Measurements from ENCODE around the gene JAG1.
"Not testable (repeated sequence)": the region's sequence is repeated elsewhere in the genome, so short reads cannot be mapped to it uniquely, and the experiment has no call there.

JAG1 gene

DNA sequence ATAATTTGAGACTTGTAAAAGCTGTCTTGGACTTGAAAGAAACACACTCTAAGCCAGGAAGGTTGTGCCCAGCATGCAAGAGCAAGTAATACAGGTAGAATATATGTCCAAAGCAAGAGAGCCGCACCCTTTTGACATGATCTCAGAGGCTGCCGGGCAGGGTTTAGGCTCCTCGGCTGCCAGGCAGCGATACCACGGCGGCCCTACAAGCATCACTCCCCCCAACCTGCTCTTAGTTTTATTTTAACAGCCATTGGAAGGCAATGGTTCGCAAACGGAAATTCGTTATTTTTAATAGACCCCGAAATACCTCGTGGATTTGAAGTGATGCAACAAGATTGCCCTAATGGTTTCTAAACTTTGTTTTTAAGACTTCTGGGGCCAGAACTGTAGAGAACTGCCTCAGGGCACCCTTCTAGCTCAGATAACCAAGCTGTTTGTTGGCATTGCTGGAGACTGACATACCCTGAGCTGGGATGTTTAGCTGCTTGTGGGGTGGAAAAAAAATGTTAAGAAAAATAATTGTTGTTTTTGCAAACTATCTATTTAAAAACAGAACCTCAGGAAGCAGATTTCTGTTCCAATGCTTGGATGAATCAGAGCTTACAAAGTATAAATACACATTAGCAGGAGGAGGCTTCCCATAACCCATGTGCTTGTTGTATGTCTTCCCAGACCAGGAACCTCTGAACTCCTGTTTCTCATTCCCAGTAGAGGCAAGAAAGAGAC lies 39.0 kb downstream of the JAG1 start:
- no peak for DNase-seq

DNA sequence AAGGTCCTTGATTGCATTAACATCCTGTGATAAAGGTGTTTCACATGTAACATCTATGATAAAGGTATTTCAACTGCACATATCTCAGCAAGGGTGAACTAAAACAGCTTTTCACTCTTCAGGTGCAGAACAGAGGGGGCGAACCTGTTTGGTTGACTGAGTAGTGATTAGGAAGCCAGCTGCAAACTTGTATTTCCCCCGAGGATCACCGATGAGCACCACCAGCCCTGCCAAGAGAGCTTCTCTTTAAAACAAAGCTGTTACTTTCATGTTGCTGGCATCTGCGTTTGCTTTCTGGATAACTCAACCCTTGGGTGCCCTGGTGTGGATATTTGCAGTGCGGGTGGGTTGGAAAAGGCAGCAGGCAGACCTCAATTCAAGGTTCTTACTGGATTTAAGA lies 39.6 kb downstream of the JAG1 start:
- DNase-seq, result no peak

DNA sequence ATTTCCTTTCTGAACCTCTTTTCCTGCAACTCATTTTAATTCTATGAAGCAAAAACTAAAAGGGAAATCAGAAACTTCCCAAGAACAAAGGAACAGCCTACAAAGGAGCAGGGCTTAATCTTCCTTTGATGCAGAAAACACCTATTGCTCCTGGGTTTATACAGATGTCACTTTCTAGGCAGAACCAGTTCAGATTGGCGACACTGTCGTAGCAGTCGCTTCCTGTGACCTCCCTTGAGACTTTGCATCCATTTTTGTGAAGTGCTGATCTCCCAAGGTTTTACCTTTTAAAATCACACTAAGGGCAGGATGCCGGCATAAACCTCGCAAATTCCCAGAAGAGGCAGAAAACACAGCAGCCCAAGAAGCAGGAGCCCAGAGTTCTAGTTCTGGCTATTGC lies 40.1 kb downstream of the JAG1 start:
- DNase-seq, result no peak

DNA sequence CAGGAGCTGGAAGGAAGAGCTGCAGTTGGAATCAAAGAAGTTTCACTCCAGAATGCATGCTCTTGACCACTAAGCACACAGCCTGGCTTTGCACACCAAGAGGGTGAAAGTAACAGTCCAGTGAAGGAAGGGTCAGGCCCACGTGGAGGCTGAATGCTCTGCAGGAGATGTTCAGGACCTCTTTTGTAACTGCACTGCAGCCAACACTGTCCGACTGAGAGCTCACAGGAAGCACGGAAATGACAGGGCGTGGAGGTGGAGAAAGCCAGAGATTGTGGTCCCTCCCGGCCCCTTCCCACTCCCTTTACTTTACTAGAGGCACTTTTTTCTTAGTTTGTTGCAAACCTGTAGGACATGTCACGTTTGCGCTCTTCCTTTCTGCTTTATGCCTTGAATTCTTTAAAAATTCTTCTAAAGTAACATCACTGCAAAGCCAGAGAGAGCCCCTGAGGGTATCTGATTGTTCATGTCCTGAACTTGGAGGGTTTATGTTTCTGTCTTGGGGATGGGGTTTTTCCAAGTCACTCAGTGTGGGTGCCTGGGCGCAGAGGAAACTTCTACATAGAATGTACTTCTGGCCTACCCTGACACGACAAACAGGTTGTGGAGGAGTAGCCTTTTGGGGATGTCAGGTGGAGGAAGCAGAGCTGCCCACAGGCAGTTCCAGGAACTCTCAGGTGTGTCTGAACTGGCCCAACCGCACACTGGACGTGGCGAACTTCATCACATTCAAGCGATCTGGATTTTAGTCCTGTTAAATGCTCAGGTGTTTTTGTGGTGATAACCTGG lies 40.9 kb downstream of the JAG1 start:
- DNase-seq, result no peak

DNA sequence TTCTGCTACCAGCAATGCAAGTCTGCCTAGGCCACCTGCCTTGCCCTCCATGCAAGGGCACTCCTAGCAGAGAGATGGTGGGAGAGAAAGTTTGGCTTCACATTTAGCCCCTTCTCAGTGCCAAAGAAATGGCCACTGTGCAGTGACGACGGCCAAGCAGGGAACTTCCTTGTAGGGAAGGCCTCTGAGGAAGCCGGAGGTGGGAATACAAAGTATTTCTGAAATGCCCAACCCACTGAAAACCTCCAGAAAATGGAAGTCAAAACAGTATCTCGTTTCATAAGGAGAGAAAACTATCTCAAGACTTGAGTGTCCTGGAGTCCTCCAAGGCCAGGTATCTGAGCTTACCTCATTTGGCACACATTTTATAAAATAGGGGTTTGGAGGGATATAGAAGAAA lies 42.7 kb downstream of the JAG1 start:
- DNase-seq, result no peak

DNA sequence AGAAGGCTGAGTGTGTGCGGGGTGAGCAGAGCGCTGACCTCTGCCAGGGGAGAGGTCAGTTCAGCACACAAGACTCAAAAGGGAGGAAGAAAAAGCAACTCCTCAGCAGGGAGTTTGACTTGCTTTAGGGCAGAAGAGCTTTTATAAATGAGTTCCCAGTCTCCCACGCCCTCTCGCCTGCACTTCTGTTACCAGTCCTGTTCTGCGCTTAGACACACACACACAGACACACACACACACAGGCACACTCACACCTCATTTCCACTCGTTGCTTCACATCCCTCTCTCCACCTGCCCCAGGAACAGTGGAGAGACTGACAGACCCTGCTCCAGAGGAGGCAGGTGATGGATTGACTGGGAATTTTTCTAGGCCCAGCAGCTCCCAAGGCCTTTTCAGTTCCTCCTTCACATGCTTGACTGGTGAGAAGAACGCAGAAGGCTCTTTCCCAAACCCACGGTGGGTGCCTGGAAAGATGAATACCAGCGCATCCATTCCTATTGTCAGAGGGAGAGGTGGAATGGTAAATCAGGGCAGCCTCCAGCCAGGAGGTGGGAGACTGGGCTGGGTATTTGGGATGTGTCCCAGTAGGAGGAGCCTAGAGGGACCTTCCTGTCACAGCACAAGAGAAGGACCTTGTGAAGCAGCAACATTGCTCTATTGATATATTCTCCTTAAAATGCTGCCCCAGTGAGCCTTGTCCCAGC lies 43.7 kb downstream of the JAG1 start:
- DNase-seq, result no peak

DNA sequence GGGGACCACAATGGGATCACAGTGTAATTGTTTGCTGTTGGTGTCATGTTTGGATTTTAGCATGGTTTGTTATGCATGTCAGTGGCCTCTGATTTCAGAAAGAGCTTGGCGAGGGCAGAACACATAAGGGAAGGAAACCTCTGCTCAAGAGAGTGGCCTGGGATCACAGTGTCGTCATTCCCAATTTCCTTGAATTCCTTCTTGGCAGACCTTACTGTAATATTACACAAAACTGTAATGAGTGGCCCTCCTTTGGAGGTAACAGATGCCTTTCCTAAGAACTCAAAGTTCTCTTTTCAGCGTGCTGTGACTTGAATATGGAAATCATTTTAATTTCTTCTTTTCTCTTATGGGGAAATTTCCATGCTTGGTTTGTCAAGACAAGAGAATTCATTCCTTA lies 46.9 kb downstream of the JAG1 start:
- no peak for DNase-seq

DNA sequence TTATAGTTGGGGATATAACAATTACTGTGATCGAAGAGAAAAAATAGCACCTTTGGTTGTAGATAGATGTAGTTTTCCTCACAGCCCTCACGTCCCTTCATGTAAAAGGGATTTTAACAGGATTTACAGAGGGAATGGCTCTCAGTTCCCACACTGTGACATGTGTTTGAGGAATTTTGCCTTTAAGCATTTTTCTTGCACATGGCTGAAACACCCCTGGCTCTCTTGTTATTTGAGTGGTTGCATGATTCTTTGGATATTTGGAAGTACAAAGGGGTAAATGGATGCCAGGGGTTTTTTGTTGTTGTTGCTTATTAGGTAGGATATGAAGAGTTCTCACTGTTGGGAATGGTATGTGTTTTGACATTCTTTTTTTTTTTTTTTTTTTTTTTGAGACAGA lies 48.2 kb downstream of the JAG1 start:
- no peak for DNase-seq

DNA sequence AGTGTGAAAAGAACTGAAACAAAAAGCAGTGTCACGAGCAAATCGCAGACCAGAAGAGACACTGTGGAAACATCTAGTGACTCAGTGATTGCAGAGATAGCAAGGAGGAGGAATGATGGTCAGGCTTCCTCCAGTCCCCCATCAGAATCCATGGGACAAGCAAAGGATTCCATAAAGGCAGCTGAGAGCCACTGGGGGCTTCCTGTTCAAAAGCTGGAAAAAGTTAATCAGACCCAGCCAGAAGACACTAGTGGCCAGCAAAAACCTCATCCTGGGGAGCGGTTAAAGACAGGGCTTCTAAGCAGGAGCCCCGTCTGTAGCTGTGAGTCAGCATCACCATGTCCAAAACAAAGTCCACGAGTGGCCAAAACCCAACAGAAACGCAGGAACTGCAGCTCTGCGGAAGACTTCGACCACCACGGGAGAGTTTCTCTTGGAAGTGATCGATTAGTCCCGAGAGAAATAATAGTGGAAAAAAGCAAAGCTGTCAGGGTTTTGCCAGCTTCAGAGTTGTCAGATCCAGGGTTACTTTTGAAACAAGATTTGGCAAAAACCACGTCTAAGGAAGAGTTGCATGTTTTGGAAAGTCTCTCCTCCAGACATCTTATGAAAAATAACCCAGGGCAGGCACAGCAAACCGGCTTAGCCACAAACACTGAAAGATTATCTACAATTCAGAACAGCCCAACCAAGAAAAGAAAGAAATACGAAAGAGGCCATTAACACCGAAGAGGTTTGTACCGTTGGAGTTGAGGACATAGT lies 51.0 kb downstream of the JAG1 start:
- no peak for DNase-seq

DNA sequence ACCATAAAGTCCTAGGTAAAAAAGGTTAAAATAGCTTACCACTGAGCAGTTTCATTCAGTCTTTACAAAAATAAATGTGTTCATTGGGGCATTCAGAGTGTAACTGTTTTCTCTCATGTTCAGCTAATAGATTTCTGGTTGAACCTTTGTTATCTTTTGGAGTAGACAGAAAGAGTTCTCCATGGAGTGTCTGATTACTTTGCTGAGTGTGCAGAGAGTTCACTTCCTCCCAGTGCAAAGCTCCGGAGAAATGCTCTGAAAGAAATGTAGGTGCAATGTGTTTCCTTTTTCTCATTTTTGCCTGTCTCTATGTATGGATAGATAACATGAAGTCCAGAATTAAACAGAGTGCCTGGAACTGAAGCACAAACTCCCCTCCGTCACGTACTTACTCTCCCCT lies 52.6 kb downstream of the JAG1 start:
- DNase-seq, result no peak

DNA sequence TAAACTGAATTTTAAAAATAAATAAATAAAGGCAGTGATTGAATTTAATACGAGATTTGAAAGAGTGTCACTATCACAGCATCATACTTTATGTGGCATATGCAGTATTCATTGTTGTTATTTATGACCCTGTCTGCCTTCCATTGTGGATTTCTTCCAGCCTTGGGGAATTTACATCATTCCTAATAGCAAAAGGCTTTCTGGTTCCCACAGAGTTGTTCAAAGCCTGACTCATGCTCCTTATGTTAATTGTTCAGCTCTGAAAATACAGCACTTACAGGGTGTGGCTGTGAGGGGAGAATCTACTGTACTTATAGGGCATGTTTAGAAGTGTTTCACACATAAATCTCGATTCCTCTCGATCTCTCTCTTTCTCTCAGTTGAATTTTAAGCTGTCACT lies 54.4 kb downstream of the JAG1 start:
- no peak for DNase-seq

DNA sequence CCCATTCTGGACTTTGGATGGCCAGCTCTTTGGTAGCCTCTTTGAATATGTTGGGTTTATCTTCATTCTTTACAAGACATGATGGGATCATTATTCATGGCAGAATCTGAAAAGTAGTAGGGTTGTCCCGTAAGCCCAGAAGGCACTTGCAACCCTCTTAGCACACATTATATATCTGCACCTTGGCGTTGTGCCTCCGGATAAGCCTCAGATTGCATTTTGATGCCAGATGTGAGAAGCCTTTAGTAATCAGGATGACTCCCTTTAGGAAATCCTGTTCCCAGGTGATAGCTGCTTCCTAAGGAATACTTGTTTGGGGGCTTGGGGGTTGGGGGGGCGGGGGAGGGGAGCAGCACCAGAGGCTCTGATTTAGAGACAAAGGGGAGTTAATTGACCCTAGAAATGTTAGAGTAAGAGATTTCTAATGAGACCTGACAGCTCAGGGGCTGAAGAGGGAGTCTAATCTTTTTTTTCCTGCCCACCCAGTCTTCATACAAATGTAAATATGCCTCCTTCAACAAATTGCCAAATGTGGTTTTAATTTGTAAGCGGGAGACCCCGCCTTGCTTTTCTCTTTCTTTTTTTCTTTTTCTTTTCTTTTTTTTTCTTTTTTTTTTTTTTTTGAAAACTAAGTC lies 55.1 kb downstream of the JAG1 start:
- no peak for DNase-seq

DNA sequence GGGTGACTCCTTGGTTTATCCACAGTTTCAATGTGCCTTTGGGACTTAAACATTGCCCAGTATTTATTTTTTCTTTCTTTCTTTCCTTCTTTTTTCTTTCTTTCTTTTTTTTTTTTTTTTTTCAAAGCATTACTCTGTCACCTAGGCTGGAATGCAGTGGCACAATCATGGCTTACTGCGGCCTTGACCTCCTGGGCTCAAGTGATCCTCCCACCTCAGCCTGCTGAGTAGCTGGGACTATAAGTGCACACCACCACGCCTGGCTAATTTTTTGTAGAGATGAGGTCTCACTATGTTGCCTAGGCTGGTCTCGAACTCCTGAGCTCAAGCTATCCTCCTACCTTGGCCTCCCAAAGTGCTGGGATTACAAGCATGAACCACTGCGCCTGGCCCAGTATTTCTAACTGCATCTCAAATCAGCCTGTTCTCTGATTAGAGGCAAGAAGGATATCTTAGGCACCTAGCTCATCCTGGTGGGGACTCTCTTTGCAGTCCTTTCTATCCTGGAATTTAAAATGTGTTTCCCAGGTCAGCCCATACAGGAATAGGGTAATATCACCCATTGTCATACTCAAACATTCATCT lies 56.2 kb downstream of the JAG1 start:
- not testable (repeated sequence) for DNase-seq

DNA sequence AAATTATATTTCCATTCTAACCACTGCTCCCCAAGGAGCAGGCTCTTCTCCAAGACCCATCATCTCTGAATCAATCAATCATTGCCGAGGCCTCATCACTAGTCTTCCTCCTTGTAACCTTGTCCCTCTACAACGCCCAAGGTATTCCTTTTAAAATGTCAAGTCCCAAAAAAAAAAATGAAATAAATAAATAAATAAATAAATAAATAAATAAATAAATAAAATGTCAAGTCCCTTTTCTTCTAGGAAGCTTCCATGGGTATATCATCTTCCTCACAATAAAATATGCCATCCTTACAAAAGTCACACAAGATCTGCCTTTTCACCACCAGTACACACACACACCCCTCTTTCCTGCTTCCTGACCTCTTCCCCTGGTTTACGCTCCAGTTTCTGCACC lies 57.6 kb downstream of the JAG1 start:
- DNase-seq, result no peak

DNA sequence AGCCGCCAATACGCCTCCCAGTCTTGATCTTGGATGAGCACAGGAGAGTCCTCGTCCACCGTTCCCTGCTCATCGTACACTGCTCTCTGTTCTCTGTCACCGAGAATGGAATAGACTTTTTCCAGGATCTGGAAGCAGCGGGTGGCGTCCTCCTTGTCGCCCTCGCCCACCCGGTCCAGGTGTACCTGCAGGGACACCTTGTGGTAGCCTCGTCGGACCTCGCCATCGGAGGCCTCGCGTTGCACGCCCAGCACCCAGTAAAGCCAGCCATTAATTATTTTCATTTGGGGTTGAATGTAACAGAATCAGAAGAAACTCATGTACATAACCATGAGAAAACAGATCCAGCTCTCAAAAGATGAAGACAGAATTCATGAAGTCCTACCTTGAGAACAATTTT lies 59.9 kb downstream of the JAG1 start:
- no peak for DNase-seq

DNA sequence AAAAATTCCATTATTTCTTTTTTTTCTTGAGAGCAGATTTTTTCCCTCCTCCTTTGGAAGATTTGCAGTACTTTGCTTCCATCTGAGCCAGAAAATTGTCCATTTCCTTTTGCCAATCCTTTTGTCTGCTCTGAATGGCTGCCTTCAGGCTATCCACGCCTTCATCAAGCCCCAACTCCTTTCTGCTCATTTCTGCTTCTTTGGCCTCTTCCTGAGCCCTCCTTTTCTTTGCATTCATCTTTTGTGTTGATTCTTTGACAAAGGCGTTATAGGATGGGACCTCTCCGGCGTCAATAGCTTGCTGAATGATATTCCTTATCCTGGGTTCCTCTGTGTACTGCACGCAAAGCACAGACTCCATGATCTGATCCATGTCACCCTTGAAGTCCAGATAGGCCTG lies 60.4 kb downstream of the JAG1 start:
- not testable (repeated sequence) for DNase-seq

DNA sequence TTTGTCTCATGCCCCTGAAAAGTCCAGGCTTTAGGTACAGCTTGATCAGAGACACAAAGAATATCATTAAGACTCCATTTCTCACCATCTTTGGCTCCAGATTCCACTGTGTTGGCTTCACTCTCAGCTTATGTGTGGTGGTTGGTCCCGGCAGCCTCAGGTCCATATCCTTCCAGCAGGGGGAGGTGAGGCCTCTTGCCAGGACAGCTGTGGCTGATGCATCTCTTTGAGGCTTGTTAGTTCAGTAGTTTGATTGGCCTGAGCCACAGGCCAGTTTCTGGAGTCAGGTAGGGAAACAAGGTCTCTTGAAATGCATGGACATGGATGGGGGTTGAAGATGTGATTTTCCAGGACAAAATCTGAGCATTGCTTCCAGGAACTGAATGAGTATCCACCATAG lies 62.4 kb downstream of the JAG1 start:
- DNase-seq, result no peak

DNA sequence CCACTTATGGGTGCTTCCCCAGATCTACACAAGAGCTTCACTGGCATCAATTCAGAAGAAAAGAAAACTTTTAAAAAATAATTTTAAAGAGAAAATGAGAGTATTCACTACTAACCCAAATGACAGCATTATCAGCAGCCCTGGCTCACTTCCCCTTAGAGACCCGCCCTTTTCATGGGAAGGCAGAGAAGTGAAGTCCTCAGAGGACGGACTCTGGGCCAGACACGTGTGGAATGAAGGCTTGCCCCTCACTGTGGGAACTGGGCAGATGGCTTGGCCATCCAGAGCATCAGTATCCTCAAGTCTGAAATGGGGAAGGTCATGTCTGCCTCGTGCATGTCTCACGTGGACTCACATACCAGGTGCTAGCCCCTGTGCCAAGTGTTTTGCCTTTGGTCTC lies 63.5 kb downstream of the JAG1 start:
- DNase-seq, result no peak

DNA sequence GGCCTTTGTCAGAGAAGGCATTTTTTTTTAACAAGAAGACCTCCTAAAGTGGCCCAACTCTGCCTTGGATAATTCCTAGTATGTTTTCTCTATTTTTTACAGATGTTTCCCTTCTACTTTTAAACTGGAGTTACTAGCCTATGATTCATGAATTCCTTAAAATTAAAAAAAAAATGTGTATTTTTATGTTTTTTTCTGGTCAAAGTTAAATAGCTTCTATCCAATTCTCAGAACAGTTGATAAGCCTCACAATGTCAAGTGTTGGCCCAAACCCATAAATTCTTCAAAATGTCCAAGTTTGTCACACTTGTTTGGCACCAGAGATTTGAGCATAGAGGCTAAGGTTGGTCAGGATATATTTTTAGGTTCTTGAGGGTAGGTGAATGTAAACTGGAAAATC lies 64.0 kb downstream of the JAG1 start:
- no peak for DNase-seq

DNA sequence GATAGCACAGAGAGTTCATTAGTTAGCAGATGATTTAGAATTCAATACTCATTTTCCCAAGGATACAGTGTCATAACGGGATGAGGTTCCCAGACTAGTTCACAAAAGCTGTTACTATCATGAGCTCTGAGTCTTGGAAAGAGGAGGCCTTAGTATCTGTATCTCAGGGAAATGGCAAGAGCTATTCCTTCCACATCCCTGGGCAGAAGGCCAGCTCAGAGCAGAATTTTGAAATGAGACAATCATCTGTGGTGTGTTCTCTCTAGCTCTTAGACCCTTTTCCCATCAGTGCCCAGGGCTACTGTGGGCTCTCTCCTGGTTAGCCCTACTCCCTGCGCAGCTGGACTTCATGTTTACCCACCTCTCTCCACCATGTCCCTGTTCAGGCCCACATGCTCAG lies 64.5 kb downstream of the JAG1 start:
- no peak for DNase-seq

DNA sequence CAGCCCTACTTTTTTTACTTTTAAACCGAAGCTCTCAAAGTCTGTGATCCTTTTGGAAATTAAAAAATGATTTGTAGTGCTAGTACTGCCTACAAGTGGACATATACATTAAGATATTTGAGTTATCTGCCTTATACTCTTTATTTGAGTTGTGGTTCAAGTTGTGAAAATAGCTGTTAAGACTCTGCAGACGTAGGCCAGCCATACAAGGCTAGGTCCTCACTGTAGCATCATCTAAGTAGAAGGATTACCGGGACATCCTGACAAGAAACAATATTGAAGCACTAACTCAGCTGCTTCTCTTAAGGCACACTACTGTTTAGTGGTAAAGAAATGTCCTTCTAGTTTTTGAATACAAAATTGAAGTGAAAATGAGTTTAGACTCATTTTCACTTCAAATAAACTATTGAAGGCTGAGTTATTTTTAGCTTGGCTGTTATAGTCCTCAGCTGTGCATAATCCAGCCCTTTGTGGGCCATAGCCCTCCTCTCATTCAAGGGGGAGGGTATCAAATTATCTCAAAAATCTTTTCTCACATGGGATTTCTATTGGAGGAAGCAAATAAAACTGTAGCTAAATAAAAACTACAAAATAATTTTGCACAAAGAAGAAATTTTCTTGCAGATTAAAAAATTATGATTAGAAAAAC lies 68.1 kb downstream of the JAG1 start:
- no peak for DNase-seq

DNA sequence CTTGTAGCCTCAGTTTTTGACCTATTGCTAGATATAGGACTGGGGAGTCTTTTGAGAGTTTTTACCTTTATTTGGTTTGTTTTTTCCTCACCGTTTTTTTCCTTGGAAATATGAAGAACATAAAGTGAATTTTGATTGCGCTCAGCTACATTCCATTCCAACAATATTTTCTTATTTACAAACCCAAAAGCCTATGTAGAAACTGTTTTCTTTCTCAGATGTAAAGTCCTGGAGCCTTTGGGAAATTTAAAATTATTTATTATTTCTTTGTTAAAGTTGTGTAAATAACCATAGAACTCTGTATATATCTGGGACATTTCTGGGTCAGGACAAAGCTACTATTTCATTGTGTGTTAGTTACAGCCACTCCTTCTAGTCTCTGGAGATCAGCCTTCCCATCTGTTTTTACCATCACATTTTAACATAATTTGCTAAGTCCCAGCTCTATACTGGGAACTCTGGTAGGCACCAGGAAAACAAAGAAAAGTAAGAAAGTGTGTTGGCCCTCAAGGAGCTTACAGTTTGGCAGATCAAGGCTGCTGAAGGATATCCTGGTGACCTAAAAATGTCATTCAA lies 68.8 kb downstream of the JAG1 start:
- DNase-seq, result no peak

All from NCI-H1048 (cell line).